Hematopoietic multipotent progenitor cell treated with erythropoietin and hydrocortisone succinate and interleukin-3 and kit ligand, for 4 days (in vitro differentiated cells): ENCODE measurements around the gene BEST2.
A peak's percentile ranks its signal among the peaks of the same experiment; 100 is the strongest.

Source experiments
- DNase-seq: peaks from one replicate; pipeline ENCODE4 v3.0.0-alpha.2; 2015

Gene BEST2

DNA sequence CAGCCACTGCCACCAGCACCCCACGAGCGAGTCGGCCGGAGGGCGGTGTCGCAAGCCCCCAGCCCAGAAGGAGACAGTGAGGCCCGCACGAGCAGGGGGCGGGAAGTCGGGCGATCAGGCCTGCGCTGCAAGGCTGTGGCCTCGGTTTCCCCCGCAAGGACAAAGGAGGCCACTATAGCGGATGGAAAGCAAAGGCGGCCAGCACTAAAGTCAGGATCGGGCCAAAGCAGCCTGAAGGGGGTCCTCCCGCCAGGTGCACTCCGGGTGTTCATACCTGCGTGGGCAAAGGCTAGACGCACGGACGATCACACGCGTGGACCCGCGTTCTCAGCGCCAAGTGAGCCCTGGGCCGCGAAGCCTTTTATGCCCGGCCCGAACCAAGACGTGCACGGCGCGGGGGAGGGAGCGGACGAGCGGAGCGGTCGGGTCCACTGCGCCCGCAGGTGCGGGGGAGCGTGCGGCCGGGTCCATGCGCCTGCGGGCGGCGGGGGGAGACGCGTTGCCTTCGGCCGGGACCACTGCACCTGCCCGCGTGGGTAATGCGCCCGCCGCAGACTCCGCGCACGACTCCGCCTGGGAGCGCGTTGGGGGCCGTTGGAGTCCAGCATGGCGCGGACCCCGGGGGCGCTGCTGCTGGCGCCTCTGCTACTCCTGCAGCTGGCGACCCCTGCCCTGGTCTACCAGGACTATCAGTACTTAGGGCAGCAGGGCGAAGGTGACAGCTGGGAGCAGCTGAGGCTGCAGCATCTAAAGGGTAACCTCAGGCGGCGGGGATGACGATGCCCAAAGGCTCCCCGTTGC lies 50.1 kb downstream of the BEST2 start, which contains the start of the genes PRDX2 and THSD8:
Gene PRDX2, minus strand, starts transcription at position 335 of the 801 bp plus-strand sequence. CDS start 539 bp downstream, outside the sequence.
Gene THSD8, plus strand, starts transcription at position 604 of the 801 bp plus-strand sequence. Its CDS starts 3 bp downstream, at position 607.
- DNase-seq = peak; percentile 93

DNA sequence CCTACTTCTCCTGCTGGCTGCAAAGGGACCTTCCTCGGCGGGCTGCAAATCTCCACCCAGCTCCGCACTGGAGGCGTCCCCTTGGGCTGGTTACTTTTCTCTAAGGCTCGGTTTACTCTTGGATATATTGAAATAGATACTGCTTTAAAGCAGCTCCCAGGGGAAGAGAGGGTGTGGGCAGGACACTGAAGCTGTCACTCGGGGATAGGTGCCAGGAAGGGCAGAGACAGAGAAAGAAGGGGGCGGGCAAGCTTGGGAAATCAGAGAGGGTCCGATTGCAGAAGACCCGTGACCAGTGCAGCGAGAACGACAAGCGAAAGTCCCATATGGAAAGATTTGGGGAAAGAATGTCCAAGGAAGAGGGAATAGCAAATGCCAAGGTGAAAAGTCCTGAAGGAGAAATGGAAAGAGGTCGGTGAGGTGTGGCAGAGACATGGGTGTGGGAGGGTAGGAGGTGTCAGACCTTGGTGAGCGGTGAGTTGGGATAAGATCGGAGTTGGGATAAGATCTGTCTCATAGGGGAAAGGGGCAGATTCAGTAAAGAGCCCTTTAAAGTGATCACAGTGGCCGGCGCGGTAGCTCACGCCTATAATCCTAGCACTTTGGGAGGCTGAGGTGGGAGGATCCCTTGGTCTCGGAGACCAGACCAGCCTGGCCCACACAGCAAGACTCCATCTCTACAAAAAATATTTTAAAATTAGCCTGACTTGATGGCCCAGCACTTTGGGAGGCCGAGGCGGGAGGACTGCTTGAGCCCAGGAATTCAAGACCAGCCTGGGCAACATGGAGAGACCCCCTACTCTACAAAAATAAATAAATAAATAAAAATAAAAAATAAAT lies 50.9 kb downstream of the BEST2 start:
- no peak for DNase-seq

DNA sequence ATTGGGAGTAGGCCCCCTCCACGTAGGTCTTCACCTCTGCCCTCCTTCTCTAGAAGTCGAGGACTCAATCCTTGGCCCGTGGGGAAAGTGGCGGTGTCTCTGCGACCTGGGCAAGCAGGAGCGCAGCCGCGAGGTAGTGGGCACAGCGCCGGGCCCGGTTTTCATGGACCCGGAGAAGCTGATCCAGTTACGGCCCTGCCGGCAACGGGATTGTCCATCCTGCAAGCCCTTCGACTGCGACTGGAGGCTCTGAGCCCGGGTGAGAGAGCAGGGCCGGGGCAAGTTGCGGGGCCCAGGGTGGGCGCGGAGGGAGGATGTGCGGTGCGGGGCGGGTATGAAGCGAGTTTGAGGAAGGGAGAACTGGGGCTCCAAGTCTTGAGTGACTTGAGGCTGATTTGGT lies 52.5 kb downstream of the BEST2 start:
- no peak for DNase-seq

DNA sequence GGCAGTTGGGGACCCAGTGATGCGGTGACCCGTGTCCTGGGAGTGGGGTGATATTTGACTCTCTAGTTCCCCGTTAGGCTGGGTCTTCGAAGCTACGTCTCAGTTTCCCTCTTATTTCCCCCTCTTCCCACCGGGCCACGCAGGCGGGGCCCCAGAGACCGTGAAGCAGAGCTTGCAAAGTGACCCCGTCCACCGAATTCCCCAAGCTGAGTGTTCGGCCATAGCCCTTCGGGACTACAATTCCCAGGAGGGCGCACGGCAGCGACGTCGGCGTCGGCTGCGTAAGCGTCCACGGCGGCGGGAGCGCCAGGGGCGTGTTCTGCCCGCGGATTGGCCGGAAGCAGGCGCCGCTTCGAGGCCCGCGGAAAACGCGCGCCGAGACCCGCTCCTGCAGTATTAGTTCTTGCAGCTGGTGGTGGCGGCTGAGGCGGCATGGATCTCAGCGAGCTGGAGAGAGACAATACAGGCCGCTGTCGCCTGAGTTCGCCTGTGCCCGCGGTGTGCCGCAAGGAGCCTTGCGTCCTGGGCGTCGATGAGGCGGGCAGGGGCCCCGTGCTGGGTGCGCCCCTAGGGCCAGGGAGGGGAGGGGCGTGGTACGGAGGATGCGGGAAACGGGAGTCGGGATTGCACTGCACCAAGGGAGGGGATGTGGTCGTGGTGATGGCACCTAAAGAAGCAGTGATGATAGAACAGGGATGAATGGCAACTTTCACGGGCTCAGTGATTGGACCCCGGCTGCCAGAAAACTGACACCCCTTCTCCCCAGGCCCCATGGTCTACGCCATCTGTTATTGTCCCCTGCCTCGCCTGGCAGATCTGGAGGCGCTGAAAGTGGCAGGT lies 54.9 kb downstream of the BEST2 start, which contains the start of gene RNASEH2A:
Gene RNASEH2A, plus strand, starts transcription at position 343 of the 840 bp plus-strand sequence. Its CDS starts 90 bp downstream, at position 433.
- DNase-seq = peak; percentile 96
